A549 treated with RU486 at 1 μM for 4 hours (cell line): ENCODE measurements around the gene PTPN11. TPM values are rescaled to one million over a fixed set of nuclear protein-coding genes. Genes with fewer than 3 reads are reported as not detected.

ENCODE experiments used
- total RNA-seq: library from RNA; stranded (reverse); fragments of 200-300 nt; extraction: Qiagen RNA extraction; gene quantifications from 5 replicates; pipeline ENCODE4 v1.2.3, GENCODE V29; 2022; ENCODE audit warnings: low read depth

Gene PTPN11
- total RNA-seq, result 34.4 to 63.4 TPM (median 57.8 TPM) in 5 replicates

DNA sequence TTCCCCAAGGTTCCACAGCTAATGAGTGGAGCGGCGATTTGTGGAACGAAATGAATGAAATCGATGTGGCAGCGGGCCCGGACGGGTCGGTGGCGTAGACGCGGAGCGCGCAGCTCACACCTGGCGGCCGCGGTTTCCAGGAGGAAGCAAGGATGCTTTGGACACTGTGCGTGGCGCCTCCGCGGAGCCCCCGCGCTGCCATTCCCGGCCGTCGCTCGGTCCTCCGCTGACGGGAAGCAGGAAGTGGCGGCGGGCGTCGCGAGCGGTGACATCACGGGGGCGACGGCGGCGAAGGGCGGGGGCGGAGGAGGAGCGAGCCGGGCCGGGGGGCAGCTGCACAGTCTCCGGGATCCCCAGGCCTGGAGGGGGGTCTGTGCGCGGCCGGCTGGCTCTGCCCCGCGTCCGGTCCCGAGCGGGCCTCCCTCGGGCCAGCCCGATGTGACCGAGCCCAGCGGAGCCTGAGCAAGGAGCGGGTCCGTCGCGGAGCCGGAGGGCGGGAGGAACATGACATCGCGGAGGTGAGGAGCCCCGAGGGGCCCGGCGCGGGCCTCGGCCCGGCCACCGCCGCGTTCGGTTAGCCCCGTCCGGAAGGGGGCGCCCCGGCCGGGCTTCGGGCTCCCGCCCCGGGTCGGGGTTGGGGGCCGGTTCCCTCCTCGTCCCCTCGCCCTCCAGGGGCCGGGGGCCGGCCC, at the start of gene PTPN11:
TSS of gene PTPN11 (plus strand) at position 340 of the 689 bp plus-strand sequence. CDS start at position 505, 165 bp downstream.

GRCh38 chr12:112381883-112382796, 36.6 kb upstream of the PTPN11 start, which contains the start of gene HECTD4:
Gene HECTD4, minus strand, starts transcription at chr12:112382431. Its CDS starts 303 bp downstream, at chr12:112382128.

GRCh38 chr12:112409064-112409905, 9.5 kb upstream of the PTPN11 start, which contains the start of gene RPL6:
Gene RPL6, minus strand, starts transcription at chr12:112409605. Its CDS starts 949 bp downstream, at chr12:112408656.

Other genes with a start within 250 kb of the PTPN11 start
- gene HECTD4, start 36.5 kb upstream of the PTPN11 start, total RNA-seq, result 10.0 to 12.0 TPM (median 11.1 TPM) in 5 replicates
- 2,098 to 2,625 TPM (median 2,187 TPM) in 5 replicates for gene RPL6, start 9.3 kb upstream of the PTPN11 start, total RNA-seq